SU-DHL-6 (cell line): Measurements from ENCODE around the gene IFRD2.

Experiments used
- H2AFZ ChIP-seq: fragments of 200-600 bp; sonication (generic); 2 replicates; pipeline ENCODE4 v1.6.1; 2014; ENCODE audit warnings: low read depth, mild to moderate bottlenecking, moderate library complexity, mixed read lengths, antibody characterized with exemption, low read length; ENCODE audit not compliant: severe bottlenecking
- H3F3A ChIP-seq: fragments of 200-600 bp; shearing (Covaris generic); 2 replicates; pipeline ENCODE4 v1.6.0; 2016; ENCODE audit warnings: antibody characterized with exemption, mild to moderate bottlenecking; ENCODE audit not compliant: insufficient read depth
- H3K27ac ChIP-seq: fragments of 200-600 bp; sonication (generic); 2 replicates; pipeline ENCODE4 v1.5.1; 2016; ENCODE audit warnings: low read depth, mild to moderate bottlenecking, low read length, moderate library complexity, mixed read lengths
- H3K27me3 ChIP-seq: fragments of 200-600 bp; sonication (generic), shearing (Covaris generic); 2 replicates; pipeline ENCODE4 v1.6.0; 2014; ENCODE audit warnings: mild to moderate bottlenecking, low read length
- H3K36me3 ChIP-seq: fragments of 200-600 bp; sonication (generic); 2 replicates; pipeline ENCODE4 v1.6.1; 2014; ENCODE audit warnings: mild to moderate bottlenecking, low read length, mixed read lengths
- H3K4me2 ChIP-seq: fragments of 300-600, 200-600 bp; shearing (Covaris generic), sonication (generic); 2 replicates; pipeline ENCODE4 v1.6.0; 2014; ENCODE audit warnings: low read length, low read depth, mild to moderate bottlenecking; ENCODE audit not compliant: poor library complexity, severe bottlenecking
- H3K4me3 ChIP-seq: fragments of 200-600 bp; sonication (generic); 2 replicates; pipeline ENCODE4 v1.5.1; 2014; ENCODE audit warnings: antibody characterized with exemption, low read length, mild to moderate bottlenecking, mixed read lengths; ENCODE audit not compliant: insufficient read depth, poor library complexity, severe bottlenecking
- H3K79me2 ChIP-seq: fragments of 200-600 bp; sonication (generic); 2 replicates; pipeline ENCODE4 v1.6.1; 2014; ENCODE audit warnings: mild to moderate bottlenecking, low read length, moderate library complexity; ENCODE audit not compliant: insufficient read depth
- H3K9ac ChIP-seq: fragments of 200-600 bp; sonication (generic); 2 replicates; pipeline ENCODE4 v1.7.0; 2014; ENCODE audit warnings: mild to moderate bottlenecking, low read length
- H3K9me2 ChIP-seq: fragments of 200-600 bp; sonication (generic); replicated peaks from 2 replicates; pipeline ENCODE4 v1.6.1; 2014; ENCODE audit warnings: low read length; ENCODE audit not compliant: insufficient read depth
- H3K9me3 ChIP-seq: fragments of 200-600 bp; sonication (generic); 2 replicates; pipeline ENCODE4 v1.6.1; 2014; ENCODE audit warnings: low read length, mixed read lengths; ENCODE audit not compliant: insufficient read depth
- H4K20me1 ChIP-seq: fragments of 200-600 bp; sonication (generic); 2 replicates; pipeline ENCODE4 v1.6.1; 2014; ENCODE audit warnings: low read depth, mild to moderate bottlenecking, antibody characterized with exemption, low read length, moderate library complexity, mixed read lengths
- EZH2phosphoT487 ChIP-seq: fragments of 200-600 bp; sonication (generic), shearing (Covaris generic); conservative IDR thresholded peaks from 2 replicates; pipeline ENCODE4 v1.6.1; 2018; ENCODE audit warnings: mild to moderate bottlenecking, antibody characterized with exemption, low read length, moderate library complexity, mixed read lengths
- TF ChIP-seq, protein P1 (sequence below): fragments of 200-600 bp; sonication (generic); IDR thresholded peaks from one replicate; pipeline ENCODE4 v1.5.1; 2017; ENCODE audit warnings: antibody characterized with exemption, mild to moderate bottlenecking, low read length, moderate library complexity; ENCODE audit not compliant: insufficient read depth, poor library complexity, severe bottlenecking

Gene IFRD2

GRCh38 chr3:50318163-50318562, 25.9 kb upstream of the IFRD2 start:
- Histone ChIP-seq H3K9me2 (no peaks in the 10 kb centered on the region), H3K27me3 (no peaks in the 10 kb centered on the region), H3K36me3 (no peaks in the 10 kb centered on the region), H3K27ac (no peak overlapping the region), H4K20me1 (no peaks in the 10 kb centered on the region), H3K4me3 (no peak overlapping the region), H2AFZ (no peak overlapping the region), H3K9ac (no peak overlapping the region), H3K4me2 (no peak overlapping the region), H3F3A (0 out of 2 replicates have a peak, but pooled peaks cover 3% of the 10 kb centered on the region), H3K79me2 (no peaks in the 10 kb centered on the region), H3K9me3 (no peaks in the 10 kb centered on the region)
- TF ChIP-seq, protein P1, sequence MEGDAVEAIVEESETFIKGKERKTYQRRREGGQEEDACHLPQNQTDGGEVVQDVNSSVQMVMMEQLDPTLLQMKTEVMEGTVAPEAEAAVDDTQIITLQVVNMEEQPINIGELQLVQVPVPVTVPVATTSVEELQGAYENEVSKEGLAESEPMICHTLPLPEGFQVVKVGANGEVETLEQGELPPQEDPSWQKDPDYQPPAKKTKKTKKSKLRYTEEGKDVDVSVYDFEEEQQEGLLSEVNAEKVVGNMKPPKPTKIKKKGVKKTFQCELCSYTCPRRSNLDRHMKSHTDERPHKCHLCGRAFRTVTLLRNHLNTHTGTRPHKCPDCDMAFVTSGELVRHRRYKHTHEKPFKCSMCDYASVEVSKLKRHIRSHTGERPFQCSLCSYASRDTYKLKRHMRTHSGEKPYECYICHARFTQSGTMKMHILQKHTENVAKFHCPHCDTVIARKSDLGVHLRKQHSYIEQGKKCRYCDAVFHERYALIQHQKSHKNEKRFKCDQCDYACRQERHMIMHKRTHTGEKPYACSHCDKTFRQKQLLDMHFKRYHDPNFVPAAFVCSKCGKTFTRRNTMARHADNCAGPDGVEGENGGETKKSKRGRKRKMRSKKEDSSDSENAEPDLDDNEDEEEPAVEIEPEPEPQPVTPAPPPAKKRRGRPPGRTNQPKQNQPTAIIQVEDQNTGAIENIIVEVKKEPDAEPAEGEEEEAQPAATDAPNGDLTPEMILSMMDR, result no peak
- TF ChIP-seq EZH2phosphoT487, result no peak

DNA sequence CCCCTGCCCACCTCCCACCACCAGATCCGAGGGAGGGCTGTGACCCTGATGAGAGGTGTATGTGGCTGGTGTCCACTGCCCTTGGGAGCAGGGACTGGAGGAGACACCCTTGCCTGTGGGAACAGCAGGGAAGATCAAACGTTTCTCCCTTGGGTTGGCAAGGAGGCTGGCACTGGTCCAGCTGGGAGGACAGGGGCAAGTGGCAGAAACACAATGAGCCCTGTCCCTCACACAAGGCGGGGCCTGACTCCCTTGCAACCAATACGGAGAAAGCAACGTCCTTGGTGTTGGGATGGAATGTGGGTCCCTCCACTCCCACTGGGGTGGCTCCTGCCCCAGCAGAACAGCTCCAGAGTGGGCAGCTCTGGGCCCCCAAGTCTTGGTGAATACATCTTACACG, 25.1 kb upstream of the IFRD2 start:
- Histone ChIP-seq H4K20me1 (no peaks in the 10 kb centered on the region), H3K4me3 (no peak overlapping the region), H3K36me3 (no peaks in the 10 kb centered on the region), H3K9me2 (no peaks in the 10 kb centered on the region), H3K9ac (no peak overlapping the region), H3K4me2 (no peak overlapping the region), H3K79me2 (no peaks in the 10 kb centered on the region), H2AFZ (no peak overlapping the region), H3K9me3 (no peaks in the 10 kb centered on the region), H3K27ac (no peak overlapping the region), H3K27me3 (no peaks in the 10 kb centered on the region), H3F3A (0 out of 2 replicates have a peak, but pooled peaks cover 3% of the 10 kb centered on the region)
- TF ChIP-seq, protein P1, result no peak
- no peak for TF ChIP-seq EZH2phosphoT487

- no peaks in the 10 kb centered on the region for H3K79me2 ChIP-seq
- H4K20me1 ChIP-seq, result no peaks in the 10 kb centered on the region
- H3K9ac ChIP-seq, result no peak overlapping the region
- H3K9me2 ChIP-seq, result no peaks in the 10 kb centered on the region
- H3K27ac ChIP-seq, result no peak overlapping the region
- TF ChIP-seq, protein P1, result no peak
- TF ChIP-seq EZH2phosphoT487, result no peak
- no peak overlapping the region for H2AFZ ChIP-seq
- H3F3A ChIP-seq, result 0 out of 2 replicates have a peak, but pooled peaks cover 3% of the 10 kb centered on the region
- no peaks in the 10 kb centered on the region for H3K36me3 ChIP-seq
- no peak overlapping the region for H3K4me3 ChIP-seq
- H3K4me2 ChIP-seq, result no peak overlapping the region
- no peaks in the 10 kb centered on the region for H3K27me3 ChIP-seq
- no peaks in the 10 kb centered on the region for H3K9me3 ChIP-seq
These were observed 24.5 kb upstream of the IFRD2 start for GRCh38 chr3:50316657-50317242.
